Right lung (tissue), 5 donors: ENCODE data around the gene PLA2G3. TPM values are rescaled to one million over a fixed set of nuclear protein-coding genes. Genes with fewer than 3 reads are reported as not detected.
"Not testable (repeated sequence)": the region's sequence is repeated elsewhere in the genome, so short reads cannot be mapped to it uniquely, and the experiment has no call there.

Experiments
- DNase-seq, 2 donors: peaks; one replicate each; pipeline ENCODE4 v3.0.0-alpha.2; 2013
- polyA plus RNA-seq, 5 donors: library from polyadenylated mRNA; unstranded; fragments of 120-200 nt; gene quantifications; one replicate each; pipeline versions ENCODE4 v1.2.1 to v1.2.3, GENCODE V29; 2013; ENCODE audit warnings: inconsistent platforms in 1 of 5, low replicate concordance in 1 of 5; ENCODE audit not compliant: insufficient read length in 5 of 5, insufficient read depth in 1 of 5

The PLA2G3 gene
- polyA plus RNA-seq, 5 donors, result 0.07 to 0.36 (median 0.34) TPM; not detected in 2

DNA sequence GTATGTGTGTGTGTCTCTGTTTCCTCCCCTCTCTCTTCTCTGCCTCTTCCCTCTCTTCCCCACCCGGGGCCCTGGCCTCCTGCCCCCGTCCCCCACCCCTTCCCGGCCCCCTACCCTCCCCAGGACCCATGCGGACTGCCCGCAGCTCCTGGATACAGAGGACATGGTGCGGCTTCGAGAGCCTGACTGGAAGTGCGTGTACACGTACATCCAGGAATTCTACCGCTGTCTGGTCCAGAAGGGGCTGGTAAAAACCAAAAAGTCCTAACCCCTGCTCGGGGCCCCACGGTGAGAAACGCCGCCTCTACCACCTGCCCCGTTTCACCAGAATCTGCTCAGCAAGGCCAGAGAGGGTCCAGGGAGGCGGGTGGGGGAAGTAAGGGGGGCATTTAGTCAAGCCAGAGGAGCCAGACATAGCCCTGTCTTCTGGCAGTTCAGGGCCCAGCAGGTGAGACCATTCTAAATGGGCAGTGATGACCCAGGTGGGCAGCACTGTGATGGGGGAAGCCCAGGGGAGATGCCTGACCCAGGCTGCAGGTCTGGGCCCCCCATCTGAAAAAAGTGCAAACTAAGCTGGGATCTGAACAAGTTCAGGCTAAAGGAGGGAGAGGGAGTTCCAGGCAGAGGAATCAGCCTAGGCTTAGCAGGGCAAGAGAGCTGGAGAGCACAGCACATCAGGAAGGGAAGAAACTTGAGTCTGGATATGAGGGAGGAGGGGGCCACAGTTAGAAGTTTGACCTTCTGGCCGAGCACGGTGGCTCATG is 39.4 kb downstream of the PLA2G3 start:
- no peak for DNase-seq

- DNase-seq, result no peak
Measured at GRCh38 chr22:31099841-31100761, 40.2 kb downstream of the PLA2G3 start.

DNA sequence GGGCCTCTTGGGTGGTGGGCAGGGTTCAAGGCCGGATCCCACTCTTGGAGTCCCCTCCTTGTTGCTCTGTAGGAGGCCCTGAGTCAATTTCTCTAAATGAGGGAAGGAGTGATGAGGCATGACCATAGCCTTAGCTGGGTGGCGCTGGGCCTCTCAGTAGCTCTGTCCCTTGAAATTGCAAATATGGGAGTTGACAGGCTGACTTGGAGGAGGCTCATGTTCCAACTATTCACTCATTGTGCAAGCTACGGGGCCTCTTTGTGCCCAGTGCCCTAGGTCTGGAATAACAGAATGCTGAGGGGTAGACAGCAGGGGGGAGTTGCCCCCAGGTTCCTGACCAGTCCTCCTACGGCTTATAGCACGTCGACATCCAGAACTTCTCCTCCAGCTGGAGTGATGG is 40.9 kb downstream of the PLA2G3 start:
- DNase-seq, result no peak

DNA sequence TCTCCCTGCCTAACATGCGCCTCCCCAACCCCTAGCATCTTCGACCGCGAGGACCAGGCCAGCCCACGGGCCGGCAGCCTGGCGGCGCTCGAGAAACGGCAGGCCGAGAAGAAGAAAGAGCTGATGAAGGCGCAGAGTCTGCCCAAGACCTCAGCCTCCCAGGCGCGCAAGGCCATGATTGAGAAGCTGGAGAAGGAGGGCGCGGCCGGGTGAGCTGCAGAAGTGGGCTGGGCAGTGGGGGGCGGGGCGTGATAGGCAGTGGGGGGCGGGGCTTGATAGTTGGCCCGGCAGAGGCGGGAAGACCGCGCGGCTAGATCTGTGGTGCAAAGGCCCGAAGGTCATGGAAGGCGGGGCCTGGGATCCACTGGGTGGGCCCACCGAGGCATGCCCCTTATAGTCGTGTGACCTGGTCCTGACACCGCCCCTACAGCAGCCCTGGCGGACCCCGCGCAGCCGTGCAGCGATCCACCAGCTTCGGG is 41.6 kb downstream of the PLA2G3 start:
- no peak for DNase-seq

GRCh38 chr22:31097941-31098631 is 42.2 kb downstream of the PLA2G3 start:
- no peak for DNase-seq

DNA sequence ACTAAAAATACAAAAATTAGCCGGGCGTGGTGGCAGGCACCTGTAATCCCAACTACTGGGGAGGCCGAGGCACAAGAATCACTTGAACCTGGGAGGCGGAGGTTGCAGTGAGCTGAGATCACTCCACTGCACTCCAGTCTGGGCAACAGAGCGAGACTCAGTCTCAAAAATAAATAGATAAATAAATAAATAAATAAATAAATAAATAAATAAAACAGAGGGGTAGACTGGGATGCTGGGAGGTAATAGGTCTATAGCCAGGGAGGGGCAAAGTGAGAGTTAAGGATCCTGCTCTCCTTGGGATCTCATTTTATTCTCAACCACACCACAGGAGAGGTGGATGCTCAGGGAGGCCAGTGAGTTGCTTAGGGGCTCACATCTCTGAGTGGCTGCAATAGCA is 42.8 kb downstream of the PLA2G3 start:
- not testable (repeated sequence) for DNase-seq

GRCh38 chr22:31096657-31097279 is 43.5 kb downstream of the PLA2G3 start:
- DNase-seq, result no peak

DNA sequence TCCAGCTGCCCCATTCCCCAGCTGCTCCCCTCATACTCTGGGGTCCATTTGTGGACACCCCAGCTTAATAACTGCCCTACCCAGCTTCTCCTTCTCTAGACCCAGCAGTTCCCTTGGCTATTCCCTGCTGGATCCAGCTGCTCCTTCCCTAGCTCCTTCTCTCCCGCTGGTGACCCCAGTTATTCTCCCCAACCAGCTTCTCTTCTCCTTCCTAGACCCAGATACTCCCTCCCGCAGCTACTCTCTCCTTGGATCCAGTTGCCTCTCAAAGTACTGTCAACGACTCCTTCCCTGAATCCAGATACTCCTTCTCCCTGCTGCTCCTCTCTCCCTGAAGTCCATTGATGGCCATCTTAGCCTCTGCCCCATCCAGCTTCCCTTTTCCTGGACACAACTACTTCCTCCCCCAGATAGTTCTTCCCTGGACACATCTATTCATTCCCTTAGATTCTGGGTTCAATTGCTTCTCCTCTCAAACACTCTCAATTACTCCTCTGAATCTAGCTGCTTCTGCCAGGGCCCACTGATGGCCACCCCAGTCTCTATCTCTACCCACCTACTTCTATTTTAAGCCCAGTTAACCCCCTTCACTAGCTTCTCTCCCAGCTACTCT is 44.6 kb downstream of the PLA2G3 start:
- no peak for DNase-seq

DNA sequence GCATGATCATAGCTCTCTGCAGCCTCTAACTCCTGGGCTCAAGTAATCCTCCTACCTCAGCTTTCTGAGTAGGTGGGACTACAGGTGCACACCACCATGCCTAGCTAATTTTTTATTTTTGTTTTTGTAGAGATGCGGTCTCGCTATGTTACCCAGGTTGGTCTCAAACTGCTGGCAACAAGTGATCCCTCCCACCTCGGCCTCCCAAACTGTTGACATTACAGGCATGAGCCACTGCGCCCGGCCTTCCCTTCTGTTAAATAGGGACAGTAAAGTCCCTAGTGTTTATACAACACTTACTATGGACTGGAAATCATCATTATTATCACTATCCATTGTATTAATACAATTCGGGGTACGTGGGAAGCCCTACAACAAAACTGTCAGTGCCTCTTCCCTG is 45.6 kb downstream of the PLA2G3 start:
- no peak for DNase-seq

GRCh38 chr22:31094021-31094551 is 46.2 kb downstream of the PLA2G3 start:
- no peak for DNase-seq

- DNase-seq, result no peak
Measured at GRCh38 chr22:31093086-31093850, 47.0 kb downstream of the PLA2G3 start.

GRCh38 chr22:31092161-31092560 is 48.1 kb downstream of the PLA2G3 start:
- DNase-seq, result no peak

DNA sequence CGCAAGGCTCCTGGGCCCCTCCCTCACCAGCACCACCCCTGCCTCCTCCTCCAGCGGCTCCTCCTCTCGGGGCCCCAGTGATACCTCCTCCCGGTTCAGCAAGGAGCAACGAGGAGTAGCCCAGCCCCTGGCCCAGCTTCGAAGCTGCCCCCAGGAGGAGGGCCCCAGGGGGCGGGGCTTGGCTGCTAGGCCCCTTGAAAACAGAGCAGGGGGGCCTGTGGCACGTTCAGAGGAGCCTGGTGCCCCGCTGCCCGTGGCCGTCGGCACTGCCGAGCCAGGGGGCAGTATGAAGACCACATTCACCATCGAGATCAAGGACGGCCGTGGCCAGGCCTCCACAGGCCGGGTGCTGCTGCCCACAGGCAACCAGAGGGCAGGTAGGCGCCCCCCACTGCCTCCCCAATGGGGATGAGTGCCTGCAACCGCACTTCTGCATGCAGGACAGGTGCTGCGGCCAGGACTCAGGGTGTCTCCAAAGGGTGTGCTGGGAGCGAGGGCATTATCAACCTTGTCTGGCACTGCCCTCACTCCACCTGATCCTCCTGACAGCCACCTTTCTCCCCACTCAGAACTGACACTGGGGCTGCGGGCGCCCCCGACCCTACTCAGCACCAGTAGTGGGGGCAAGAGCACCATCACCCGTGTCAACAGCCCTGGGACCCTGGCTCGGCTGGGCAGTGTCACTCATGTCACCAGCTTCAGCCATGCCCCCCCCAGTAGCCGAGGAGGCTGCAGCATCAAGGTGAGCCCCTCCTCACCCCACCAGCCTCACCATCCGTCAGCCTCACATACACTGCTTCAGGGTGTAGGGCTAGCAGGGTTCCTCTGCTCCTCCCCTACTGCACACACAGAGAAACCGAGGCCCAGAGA is 49.0 kb downstream of the PLA2G3 start:
- no peak for DNase-seq

GRCh38 chr22:31090217-31091085 is 49.9 kb downstream of the PLA2G3 start:
- no peak for DNase-seq

DNA sequence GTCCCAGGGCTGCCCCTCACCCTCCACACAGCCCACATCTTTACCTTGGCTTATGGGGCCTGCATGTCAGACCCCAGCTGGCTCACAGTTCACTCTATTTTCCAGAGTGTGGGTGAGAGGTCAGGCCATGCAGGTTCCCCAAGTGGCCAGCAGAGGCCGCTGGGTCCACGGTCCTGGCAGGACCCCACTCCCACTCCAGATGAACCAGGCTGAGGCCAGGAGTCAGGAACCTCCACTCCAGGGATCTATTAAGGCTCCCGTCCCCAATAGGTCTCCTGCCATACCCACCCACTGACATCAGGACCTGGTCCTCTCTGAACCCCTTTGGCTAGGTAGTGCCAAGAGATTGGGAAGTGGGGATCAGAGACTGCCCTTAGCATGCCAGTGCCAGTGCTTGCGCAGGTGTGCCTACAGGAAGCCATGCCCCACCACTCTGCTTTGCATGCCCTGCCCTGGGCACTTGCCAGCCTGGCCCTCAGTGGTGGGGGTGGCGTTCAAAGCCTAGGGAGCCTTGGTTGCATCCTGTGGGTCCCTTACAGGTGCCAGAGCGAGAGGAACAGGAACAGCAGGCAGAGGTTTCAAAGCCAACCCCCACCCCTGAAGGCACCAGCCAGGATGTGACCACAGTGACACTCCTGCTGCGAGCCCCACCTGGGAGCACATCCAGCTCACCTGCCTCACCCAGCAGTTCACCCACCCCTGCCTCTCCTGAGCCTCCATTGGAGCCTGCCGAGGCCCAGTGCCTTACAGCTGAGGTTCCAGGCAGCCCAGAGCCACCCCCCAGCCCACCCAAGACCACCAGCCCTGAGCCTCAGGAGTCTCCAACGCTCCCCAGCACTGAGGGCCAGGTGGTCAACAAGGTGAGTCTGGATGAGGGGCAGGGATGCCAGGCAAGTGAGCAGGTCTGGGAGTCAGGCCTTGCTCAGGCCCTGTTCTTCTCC is 50.9 kb downstream of the PLA2G3 start:
- DNase-seq, result no peak

DNA sequence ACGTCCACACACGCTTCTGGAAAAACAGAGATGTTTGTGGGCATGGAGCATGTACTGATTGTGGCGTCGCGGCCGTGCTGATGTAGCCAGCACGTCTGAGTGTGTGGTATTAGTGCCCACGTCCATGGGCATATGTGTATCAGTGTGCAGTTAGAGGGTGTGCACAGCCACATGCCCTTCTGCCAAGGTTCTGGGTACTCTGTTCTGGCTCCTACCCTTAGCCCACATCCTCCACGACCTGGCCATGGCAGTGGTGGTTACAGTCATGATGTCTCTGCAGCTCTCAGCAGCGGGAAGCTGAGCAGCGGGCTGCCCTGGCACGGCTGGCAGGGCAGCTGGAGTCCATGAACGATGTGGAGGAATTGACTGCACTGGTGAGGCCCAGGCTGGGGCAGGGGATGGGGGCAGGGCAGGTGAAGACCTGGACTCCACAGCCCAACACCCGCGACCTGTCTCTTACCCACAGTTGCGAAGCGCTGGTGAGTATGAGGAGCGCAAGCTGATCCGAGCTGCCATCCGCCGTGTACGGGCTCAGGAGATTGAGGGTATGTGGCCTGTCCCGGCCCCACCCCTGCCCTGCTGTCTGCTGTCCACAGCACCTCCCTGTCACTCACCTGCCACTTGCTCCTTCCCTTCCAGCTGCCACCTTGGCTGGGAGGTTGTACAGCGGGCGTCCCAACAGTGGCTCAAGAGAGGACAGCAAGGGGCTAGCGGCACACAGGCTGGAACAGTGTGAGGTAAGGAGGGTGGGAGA is 51.9 kb downstream of the PLA2G3 start:
- DNase-seq, result no peak
